Gastrocnemius medialis (tissue), 4 donors: ENCODE measurements around the gene NME8. TPM values are rescaled to one million over a fixed set of nuclear protein-coding genes. Genes with fewer than 3 reads are reported as not detected.
"Not testable (repeated sequence)": the region's sequence is repeated elsewhere in the genome, so short reads cannot be mapped to it uniquely, and the experiment has no call there.

Experiments
- ATAC-seq, 2 donors: fragments of 150-250 bp; one replicate each; pipeline ENCODE4 v1.9.1; 2016
- DNase-seq, 2 donors: peaks; one replicate each; pipeline ENCODE4 v3.0.0-alpha.2; 2019
- H3K27ac ChIP-seq, 4 donors: fragments of 200-600 bp; sonication (generic); 1 replicate in 1 of 4; 2 replicates in 3 of 4; pipeline ENCODE4 v1.5.1; 2016 to 2018; ENCODE audit warnings: mild to moderate bottlenecking in 2 of 4, moderate library complexity in 1 of 4
- H3K27me3 ChIP-seq, 3 donors: fragments of 200-600 bp; sonication (generic) in 2 of 3; 1 replicate in 1 of 3; 2 replicates in 2 of 3; pipeline versions ENCODE4 v1.5.1 to v1.6.0; 2016 to 2019; ENCODE audit warnings: mild to moderate bottlenecking in 1 of 3, moderate library complexity in 1 of 3
- H3K36me3 ChIP-seq, 2 donors: fragments of 200-600 bp; sonication (generic) in 1 of 2; one replicate each; pipeline ENCODE4 v1.5.1; 2017 to 2018
- H3K4me1 ChIP-seq, 2 donors: fragments of 200-600 bp; sonication (generic) in 1 of 2; one replicate each; pipeline ENCODE4 v1.5.1; 2016 to 2017; ENCODE audit warnings: mild to moderate bottlenecking in 2 of 2
- H3K4me3 ChIP-seq, 4 donors: fragments of 200-600 bp; sonication (generic) in 3 of 4; 1 replicate in 1 of 4; 2 replicates in 3 of 4; pipeline ENCODE4 v1.5.1; 2016 to 2019; ENCODE audit warnings: mild to moderate bottlenecking in 2 of 4
- H3K9me3 ChIP-seq, 3 donors: fragments of 200-600 bp; sonication (generic) in 2 of 3; 1 replicate in 1 of 3; 2 replicates in 2 of 3; pipeline ENCODE4 v1.5.1; 2016 to 2019
- CTCF ChIP-seq, 5 experiments: fragments of 450-650 bp in 3 of 5; fragments of 200-600 bp in 2 of 5; sonication (generic) in 2 of 5; IDR thresholded peaks in 4 of 5; conservative IDR thresholded peaks in 1 of 5; 1 replicate in 4 of 5; 2 replicates in 1 of 5; pipeline ENCODE4 v1.5.1; 2016 to 2019; ENCODE audit warnings: antibody characterized with exemption in 5 of 5, mild to moderate bottlenecking in 3 of 5, moderate library complexity in 3 of 5
- POLR2A ChIP-seq, 2 donors: fragments of 450-650 bp; IDR thresholded peaks; one replicate each; pipeline ENCODE4 v1.6.1; 2017; ENCODE audit warnings: antibody characterized with exemption in 2 of 2, mild to moderate bottlenecking in 2 of 2, moderate library complexity in 2 of 2
- in situ Hi-C, 4 donors: fragments of 200-750 bp; cut with MboI; loops; one replicate each; pipeline versions ENCODE4 v1.15.0 to v1.8.0; 2017; ENCODE audit warnings: low sequenced_read_pairs in 4 of 4
- intact Hi-C: fragments of 100-400 bp; cut with DNase I; formaldehyde crosslinking; loops from one replicate; pipeline ENCODE4 v1.15.1; 2023; ENCODE audit warnings: low total_unique reads
- total RNA-seq, 4 donors: library from RNA; depleted of rRNA; stranded (reverse); fragments of >200 nt; gene quantifications; one replicate each; pipeline versions ENCODE4 v1.1.0 to v1.2.3, GENCODE V29; 2016

NME8 gene
- total RNA-seq, result not detected

- in situ Hi-C loops, result loop anchor here in 2 of 4 donors (25.0 kb wide), 3 partner anchors 336 to 861 kb away; no protein-coding TSS in a partner anchor
- no peak for DNase-seq
- Histone ChIP-seq H3K36me3 (no peaks in the 10 kb centered on the region), H3K4me1 (no peaks in the 10 kb centered on the region), H3K27me3 (no peaks in the 10 kb centered on the region), H3K4me3 (no peak within 1 kb of the TSS), H3K9me3 (no peaks in the 10 kb centered on the region), H3K27ac (no peak within 1 kb of the TSS)
- intact Hi-C loops, result no loop called here
- TF ChIP-seq CTCF (IDR thresholded peaks at IDR 0.05 in 4 of 5, conservative IDR thresholded peaks at IDR 0.05 in 1 of 5), result no peak
- TF ChIP-seq POLR2A (IDR thresholded peaks at IDR 0.05), result no peak
- ATAC-seq, result no peak
Observed at GRCh38 chr7:37848297-37848696, at the start of gene NME8. Gene NME8 (plus strand): TSS chr7:37848597. CDS start chr7:37850267, 1,670 bp downstream.

- intact Hi-C loops, result no loop called here
- Histone ChIP-seq H3K9me3 (no peaks in the 10 kb centered on the region), H3K4me1 (no peaks in the 10 kb centered on the region), H3K27ac (no peak overlapping the region), H3K36me3 (no peaks in the 10 kb centered on the region), H3K4me3 (no peak overlapping the region), H3K27me3 (no peaks in the 10 kb centered on the region)
- no peak for TF ChIP-seq CTCF (IDR thresholded peaks at IDR 0.05 in 4 of 5, conservative IDR thresholded peaks at IDR 0.05 in 1 of 5)
- no peak for TF ChIP-seq POLR2A (IDR thresholded peaks at IDR 0.05)
- ATAC-seq (no peak), DNase-seq (no peak)
- in situ Hi-C loops, result no loop called here
Observed at GRCh38 chr7:37806152-37806551, 42.2 kb upstream of the NME8 start.

GRCh38 chr7:37812161-37812580, 36.2 kb upstream of the NME8 start:
- in situ Hi-C loops, DNase-seq, H3K4me3 ChIP-seq, H3K4me1 ChIP-seq, H3K9me3 ChIP-seq, ATAC-seq, H3K36me3 ChIP-seq, H3K27me3 ChIP-seq, intact Hi-C loops, H3K27ac ChIP-seq: not testable (repeated sequence)

- in situ Hi-C loops, result no loop called here
- no peak overlapping the region for H3K4me3 ChIP-seq
- no peak for ATAC-seq
- H3K36me3 ChIP-seq, result no peaks in the 10 kb centered on the region
- H3K9me3 ChIP-seq, result no peaks in the 10 kb centered on the region
- TF ChIP-seq CTCF (IDR thresholded peaks at IDR 0.05 in 4 of 5, conservative IDR thresholded peaks at IDR 0.05 in 1 of 5) (no peak), POLR2A (IDR thresholded peaks at IDR 0.05) (no peak)
- no peak for DNase-seq
- intact Hi-C loops, result no loop called here
- no peak overlapping the region for H3K27ac ChIP-seq
- no peaks in the 10 kb centered on the region for H3K27me3 ChIP-seq
- no peaks in the 10 kb centered on the region for H3K4me1 ChIP-seq
Observed at GRCh38 chr7:37815671-37816371, 32.6 kb upstream of the NME8 start.

GRCh38 chr7:37816922-37817590, 31.3 kb upstream of the NME8 start:
- TF ChIP-seq POLR2A (IDR thresholded peaks at IDR 0.05), result no peak
- Histone ChIP-seq H3K36me3 (no peaks in the 10 kb centered on the region), H3K9me3 (no peaks in the 10 kb centered on the region), H3K27me3 (no peaks in the 10 kb centered on the region), H3K4me3 (no peak overlapping the region), H3K4me1 (no peaks in the 10 kb centered on the region), H3K27ac (no peak overlapping the region)
- intact Hi-C loops (no loop called here), in situ Hi-C loops (no loop called here)
- no peak for ATAC-seq
- no peak for DNase-seq
